ENCODE measurements around the gene KRTAP10-6. TPM values are rescaled to one million over a fixed set of nuclear protein-coding genes. Genes with fewer than 3 reads are reported as not detected.

KRTAP10-6 gene
- total RNA-seq, 2 donors from 2014 or later = not detected

- Histone ChIP-seq H3K4me3 (no peak overlapping the region), H3K27me3 (no peaks in the 10 kb centered on the region), H3K9me3 (no peaks in the 10 kb centered on the region), H3K27ac (no peak overlapping the region), H3K36me3 (replicated peaks in 1 of 2; ENCODE audit: insufficient read depth in 1 of 2, low read depth in 2 of 2) (no peaks in the 10 kb centered on the region), H3K4me1 (no peaks in the 10 kb centered on the region)
- no peak for TF ChIP-seq POLR2A (IDR thresholded peaks at IDR 0.05)
- TF ChIP-seq, protein P1, sequence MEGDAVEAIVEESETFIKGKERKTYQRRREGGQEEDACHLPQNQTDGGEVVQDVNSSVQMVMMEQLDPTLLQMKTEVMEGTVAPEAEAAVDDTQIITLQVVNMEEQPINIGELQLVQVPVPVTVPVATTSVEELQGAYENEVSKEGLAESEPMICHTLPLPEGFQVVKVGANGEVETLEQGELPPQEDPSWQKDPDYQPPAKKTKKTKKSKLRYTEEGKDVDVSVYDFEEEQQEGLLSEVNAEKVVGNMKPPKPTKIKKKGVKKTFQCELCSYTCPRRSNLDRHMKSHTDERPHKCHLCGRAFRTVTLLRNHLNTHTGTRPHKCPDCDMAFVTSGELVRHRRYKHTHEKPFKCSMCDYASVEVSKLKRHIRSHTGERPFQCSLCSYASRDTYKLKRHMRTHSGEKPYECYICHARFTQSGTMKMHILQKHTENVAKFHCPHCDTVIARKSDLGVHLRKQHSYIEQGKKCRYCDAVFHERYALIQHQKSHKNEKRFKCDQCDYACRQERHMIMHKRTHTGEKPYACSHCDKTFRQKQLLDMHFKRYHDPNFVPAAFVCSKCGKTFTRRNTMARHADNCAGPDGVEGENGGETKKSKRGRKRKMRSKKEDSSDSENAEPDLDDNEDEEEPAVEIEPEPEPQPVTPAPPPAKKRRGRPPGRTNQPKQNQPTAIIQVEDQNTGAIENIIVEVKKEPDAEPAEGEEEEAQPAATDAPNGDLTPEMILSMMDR (IDR thresholded peaks at IDR 0.05) = no peak
- intact Hi-C loops (cut with DNase I) = no loop called here
- no peak for ATAC-seq
- DNase-seq = no peak
- 77% methylated on average over 8 of the region's 8 CpGs for WGBS, 2 donors
Observed at GRCh38 chr21:44599264-44600029, 7.1 kb upstream of the KRTAP10-6 start.

- Histone ChIP-seq H3K27ac (no peak overlapping the region), H3K36me3 (replicated peaks in 1 of 2; ENCODE audit: insufficient read depth in 1 of 2, low read depth in 2 of 2) (no peaks in the 10 kb centered on the region), H3K9me3 (no peaks in the 10 kb centered on the region), H3K27me3 (no peaks in the 10 kb centered on the region), H3K4me3 (no peak overlapping the region), H3K4me1 (no peaks in the 10 kb centered on the region)
- no peak for DNase-seq
- WGBS, 2 donors = 57 to 72% methylated on average over 11 of the region's 11 CpGs
- no peak for TF ChIP-seq POLR2A (IDR thresholded peaks at IDR 0.05)
- TF ChIP-seq, protein P1 (IDR thresholded peaks at IDR 0.05) = no peak
- intact Hi-C loops (cut with DNase I) = no loop called here
- no peak for ATAC-seq
Observed at GRCh38 chr21:44598061-44598460, 5.8 kb upstream of the KRTAP10-6 start.

DNA sequence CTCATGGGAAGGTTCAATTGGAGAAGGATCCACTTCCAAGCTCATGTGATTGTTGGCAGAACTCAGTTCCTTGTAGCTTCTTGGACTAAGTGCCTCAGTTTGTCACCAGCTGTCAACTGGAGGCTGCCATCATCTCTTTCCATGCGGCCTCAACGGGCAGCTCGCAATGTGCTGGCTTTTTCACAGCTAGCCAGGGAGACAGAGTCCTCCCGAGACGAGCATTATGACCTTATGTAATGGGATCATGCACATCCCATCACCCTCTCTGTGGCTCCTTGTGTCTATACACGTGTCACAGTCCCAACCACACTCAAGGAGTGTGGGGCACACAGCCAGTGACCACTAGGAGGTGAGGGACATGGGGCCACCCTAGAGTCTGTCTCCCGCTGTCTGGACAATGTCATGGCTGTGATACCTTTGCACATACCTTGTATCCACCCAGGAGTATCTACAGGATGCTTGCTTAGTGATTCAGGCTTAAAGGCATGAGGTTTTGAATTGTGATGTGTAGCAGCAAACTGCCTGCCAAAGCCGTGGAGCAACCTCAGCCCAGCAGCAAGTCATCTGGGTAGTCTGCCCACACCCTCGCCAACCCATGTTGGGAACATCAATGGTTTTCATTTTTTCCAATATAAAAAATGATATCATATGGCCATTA, 3.9 kb upstream of the KRTAP10-6 start:
- ATAC-seq (no peak), DNase-seq (no peak)
- WGBS, 2 donors = 40 to 70% methylated on average over 7 to 9 of the region's 9 CpGs
- intact Hi-C loops (cut with DNase I) = no loop called here
- Histone ChIP-seq H3K4me1 (no peaks in the 10 kb centered on the region), H3K27me3 (no peaks in the 10 kb centered on the region), H3K27ac (no peak overlapping the region), H3K36me3 (replicated peaks in 1 of 2; ENCODE audit: insufficient read depth in 1 of 2, low read depth in 2 of 2) (no peaks in the 10 kb centered on the region), H3K4me3 (no peak overlapping the region), H3K9me3 (no peaks in the 10 kb centered on the region)
- TF ChIP-seq, protein P1 (IDR thresholded peaks at IDR 0.05) = no peak

DNA sequence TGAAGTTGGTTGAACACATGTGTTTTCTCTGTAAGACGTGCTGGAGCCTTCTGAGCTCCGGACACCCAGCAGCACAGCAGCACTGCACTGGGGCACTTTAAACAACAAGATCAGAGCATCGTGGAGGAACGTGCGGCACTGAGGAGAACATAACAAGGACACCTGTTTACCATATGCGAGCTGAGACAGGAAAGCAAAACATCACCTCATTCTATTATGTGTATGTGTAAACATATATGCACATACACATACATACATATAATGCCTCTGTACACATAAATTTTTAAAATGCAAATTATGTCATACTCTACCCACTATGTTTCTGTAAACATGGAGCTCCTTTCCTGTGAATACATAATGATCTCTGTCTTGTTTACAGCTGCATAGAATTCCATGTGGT, 3.2 kb upstream of the KRTAP10-6 start:
- no peaks in the 10 kb centered on the region for H3K36me3 ChIP-seq (replicated peaks in 1 of 2; ENCODE audit: insufficient read depth in 1 of 2, low read depth in 2 of 2)
- H3K9me3 ChIP-seq = no peaks in the 10 kb centered on the region
- ATAC-seq = no peak
- no peak overlapping the region for H3K4me3 ChIP-seq
- H3K27ac ChIP-seq = no peak overlapping the region
- TF ChIP-seq POLR2A (IDR thresholded peaks at IDR 0.05) = no peak
- TF ChIP-seq, protein P1 (IDR thresholded peaks at IDR 0.05) = no peak
- intact Hi-C loops (cut with DNase I) = no loop called here
- WGBS, 2 donors = 60 to 66% methylated on average over 6 of the region's 6 CpGs
- no peak for DNase-seq
- no peaks in the 10 kb centered on the region for H3K27me3 ChIP-seq
- H3K4me1 ChIP-seq = no peaks in the 10 kb centered on the region

All from body of pancreas (tissue), 4 donors.